Islet of Langerhans (tissue), 1 donor: ENCODE data around the gene DNAH2.

Experiments used
- FAIRE-seq: peaks from one replicate; lab custom pipeline; 2011; peaks lifted over from hg19 to GRCh38; lab: Jason Lieb, UNC

The DNAH2 gene

GRCh38 chr17:7702776-7703175, 14.8 kb upstream of the DNAH2 start:
- no peak for FAIRE-seq

DNA sequence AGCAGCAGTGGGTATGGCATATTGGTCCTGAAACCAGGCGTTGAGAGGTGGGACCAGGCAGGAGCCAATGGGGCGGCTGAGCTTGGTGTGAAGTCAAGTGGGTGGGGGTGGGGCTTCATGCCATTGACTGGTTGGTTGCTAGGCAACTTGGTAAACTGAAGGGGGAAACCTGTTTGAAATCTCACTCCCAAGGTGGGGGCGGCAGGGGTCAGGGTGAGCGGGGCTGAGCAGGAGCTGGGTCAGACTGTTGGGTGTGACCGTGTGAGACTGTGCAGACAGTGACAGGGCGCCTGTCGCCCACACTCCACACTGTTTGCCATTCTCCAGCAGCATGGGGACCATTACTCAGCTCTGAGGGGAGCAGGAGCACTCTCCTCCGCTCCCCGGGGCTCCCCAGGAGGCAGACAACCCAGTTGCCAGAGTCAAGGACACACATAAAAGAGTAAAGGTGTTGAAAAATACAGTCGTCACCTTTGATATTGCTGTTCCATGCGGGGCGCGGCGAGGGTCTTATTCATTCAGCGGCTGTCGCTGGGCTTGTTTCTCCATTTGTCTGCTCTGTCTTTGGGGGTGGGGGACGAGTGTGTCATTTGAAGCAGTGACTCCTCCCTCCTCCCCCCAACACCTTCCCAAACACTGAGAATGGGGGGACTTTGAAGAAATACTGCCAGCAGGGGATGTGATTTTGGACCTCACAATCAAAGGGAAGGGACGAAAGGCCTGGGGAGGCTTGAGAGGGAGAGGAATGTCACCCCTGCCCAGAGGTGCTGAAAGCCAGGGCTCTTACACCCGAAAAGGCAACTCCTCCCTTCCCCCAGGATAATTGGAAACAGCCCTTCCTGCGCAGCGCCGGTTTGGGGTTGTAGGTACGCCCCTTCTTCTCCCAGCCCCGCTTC, 13.7 kb upstream of the DNAH2 start:
- no peak for FAIRE-seq

- FAIRE-seq, result no peak
Measured at GRCh38 chr17:7704601-7705268, 12.8 kb upstream of the DNAH2 start, which contains the start of gene EFNB3. EFNB3 (plus strand) TSS chr17:7705202; CDS start chr17:7705599, 397 bp downstream.

- no peak for FAIRE-seq
Measured at GRCh38 chr17:7705269-7706255, 12.0 kb upstream of the DNAH2 start.

DNA sequence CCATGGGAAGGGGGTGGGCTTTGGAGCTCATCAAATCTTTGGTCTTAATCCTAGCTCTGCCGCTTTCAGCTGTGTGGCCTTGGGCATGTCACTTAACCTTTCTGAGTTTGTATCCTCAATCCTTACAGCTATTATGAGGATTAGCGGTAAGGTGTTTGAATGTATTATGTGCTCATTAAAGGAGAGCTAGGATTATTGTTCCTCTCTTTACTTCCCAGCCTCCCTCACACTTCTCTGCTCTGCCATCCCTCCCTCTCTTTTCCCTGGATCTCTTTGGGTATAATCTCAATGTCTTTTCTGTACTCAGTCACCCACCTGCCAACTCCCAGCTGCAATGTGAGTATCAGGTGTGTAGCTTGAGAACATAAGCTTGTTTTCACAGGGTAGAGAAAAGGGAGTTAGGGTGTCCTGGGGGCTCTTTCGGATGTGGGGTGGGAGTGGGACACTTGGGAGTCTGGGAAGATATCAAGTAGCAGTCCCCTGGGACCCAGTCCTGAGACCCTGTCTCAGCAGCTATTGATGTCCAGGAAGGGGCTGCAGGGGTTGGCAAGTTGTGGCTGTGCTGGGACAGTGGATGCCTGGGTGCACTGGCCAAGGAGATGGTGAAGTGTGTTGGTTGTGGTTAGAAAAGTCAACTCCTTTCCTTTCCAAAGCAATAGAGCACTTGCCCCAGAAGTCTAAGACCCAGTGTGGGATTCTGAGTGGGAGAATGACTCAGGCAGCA, 10.8 kb upstream of the DNAH2 start:
- FAIRE-seq, result no peak

DNA sequence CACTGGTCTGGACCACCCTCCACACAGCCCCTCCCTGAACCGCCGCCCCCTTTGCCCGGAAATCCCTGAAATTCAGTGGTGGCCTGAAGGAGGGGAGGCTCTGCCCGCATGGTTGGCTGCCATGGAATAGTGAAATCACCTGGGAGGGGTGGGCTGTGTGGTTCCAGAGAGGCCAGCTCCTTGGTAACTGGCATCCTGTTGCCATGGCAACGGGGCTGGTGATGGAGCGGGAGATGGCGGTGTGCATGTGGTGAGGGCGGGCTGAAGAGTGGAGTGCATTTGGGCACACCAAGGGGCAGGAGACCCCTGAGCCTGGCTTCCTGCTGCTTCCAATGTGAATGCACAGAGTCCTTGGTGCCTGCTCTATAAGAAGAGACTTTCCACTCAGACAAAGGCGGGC, 10.1 kb upstream of the DNAH2 start:
- no peak for FAIRE-seq

- FAIRE-seq, result no peak
Measured at GRCh38 chr17:7707858-7708750, 9.4 kb upstream of the DNAH2 start.

DNA sequence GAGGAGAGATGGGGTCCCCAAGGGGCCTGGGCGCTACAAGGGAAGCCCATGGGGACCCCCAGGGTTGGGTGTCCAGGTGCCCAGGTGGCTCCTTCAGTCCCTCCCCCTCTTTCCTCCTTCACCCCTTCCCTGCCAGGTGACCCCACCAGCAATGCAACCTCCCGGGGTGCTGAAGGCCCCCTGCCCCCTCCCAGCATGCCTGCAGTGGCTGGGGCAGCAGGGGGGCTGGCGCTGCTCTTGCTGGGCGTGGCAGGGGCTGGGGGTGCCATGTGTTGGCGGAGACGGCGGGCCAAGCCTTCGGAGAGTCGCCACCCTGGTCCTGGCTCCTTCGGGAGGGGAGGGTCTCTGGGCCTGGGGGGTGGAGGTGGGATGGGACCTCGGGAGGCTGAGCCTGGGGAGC, 8.5 kb upstream of the DNAH2 start:
- FAIRE-seq, result no peak

- no peak for FAIRE-seq
Measured at GRCh38 chr17:7710301-7710700, 7.2 kb upstream of the DNAH2 start.

- no peak for FAIRE-seq
Measured at GRCh38 chr17:7711051-7711755, 6.3 kb upstream of the DNAH2 start.

GRCh38 chr17:7712111-7712771, 5.3 kb upstream of the DNAH2 start:
- FAIRE-seq, result no peak

DNA sequence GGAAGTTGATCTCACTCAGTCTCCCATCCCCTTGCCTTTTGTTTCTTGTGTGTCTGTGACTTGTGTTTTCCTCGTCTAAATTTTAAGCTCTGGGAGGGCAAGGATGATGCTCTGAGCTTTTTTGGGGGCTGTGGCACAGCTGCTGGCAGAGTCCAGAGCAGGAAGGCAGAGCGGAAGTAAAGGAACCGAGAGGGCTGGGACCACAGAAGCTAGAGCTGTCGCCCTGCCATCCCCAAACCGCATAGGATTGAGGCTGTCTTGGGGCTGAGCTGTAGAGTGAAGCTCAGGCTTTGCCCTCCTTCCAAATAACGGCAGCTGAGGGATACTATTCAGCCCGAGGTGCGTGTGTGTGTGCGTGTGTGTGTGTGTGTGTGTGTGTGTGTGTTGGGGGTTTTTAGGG, 3.8 kb upstream of the DNAH2 start:
- no peak for FAIRE-seq

GRCh38 chr17:7714721-7715594, 2.6 kb upstream of the DNAH2 start:
- FAIRE-seq, result no peak

DNA sequence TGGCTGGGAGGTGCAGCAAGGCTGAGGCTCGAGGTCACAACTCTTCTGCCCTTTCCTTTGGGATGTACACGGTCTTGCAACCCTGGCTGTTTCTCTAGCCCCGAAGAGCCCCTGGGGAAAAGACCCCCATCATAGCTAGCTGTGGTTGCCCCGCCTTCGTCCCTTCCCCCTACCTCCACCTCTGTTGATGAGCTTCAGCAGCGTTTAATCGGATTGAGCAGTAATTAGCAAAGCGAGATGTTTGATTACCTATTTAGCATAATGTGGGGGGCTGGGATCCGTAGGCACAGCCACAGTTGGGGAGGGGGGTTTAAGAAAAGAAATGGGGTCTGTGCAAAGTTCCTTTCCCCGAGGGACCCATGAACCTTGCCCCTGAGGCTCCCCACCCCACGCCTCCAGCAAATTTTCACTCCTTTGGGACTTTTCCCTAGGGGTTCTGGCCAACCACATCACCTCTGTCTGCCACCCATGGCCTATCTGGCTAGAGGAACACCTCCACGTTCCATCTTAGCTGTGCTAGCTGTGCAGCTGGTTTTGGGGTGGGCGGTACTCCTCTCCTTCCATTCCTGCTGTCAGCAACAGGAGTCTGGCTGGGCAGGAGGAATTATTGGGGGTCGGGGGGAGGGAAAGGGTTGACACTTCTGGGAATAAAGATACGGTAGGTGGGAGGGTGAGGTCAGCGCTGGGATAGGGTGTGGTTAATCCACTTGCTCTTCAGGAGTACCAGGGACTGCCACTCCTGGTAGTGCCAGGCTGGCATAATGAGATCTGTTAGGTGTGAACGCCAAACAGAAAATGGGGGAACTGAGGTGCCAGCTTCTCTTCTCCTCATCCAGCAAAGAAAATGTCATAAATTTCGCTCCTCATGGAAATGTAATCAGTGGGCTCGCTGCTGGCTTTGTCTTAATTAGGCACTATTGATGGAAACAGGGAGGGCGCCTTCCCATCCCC, 1.3 kb upstream of the DNAH2 start:
- FAIRE-seq, result no peak

GRCh38 chr17:7717756-7718350, 309 bp downstream of the DNAH2 start:
- no peak for FAIRE-seq

DNA sequence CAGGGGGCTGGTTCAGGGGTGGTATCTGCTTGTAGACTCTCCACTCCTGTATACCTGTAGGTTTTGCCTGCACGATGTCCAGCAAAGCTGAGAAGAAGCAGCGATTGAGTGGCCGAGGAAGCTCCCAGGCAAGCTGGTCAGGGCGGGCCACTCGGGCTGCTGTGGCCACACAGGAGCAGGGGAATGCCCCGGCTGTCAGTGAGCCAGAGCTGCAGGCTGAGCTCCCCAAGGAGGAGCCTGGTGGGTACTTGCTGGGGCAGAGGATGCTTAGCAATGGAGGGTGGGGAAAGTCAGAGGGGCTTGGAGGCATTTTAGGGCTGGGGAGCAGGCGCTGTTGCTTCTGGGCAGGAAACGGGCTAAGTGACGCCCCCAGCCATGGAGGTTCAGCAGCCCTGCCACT, 2.1 kb downstream of the DNAH2 start:
- FAIRE-seq, result no peak

DNA sequence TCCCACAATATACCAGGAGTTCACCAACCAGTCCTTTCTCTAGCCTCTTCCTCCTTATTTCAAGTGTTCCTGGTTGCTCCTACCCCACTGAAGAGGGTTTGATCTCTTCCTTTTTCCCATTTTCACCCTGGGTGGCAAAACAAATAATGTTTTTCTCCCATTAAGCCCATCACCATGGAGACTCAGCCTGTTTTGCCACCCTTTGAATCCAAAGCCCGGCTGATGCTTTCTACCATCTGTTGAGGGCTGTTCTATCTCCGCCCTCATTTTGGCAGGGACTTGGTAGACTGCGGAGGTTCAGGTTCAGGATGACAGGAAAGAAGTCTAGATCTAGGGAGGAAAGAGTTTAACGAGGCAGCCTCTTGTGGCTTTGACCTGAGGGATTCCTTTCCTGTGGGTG, 2.6 kb downstream of the DNAH2 start:
- FAIRE-seq, result no peak
